Stimulated activated naive B cell treated with anti-CD40 and anti-IgM and Interleukin-4, amounts not matched to agents 10 μg/mL and 1 μg/mL and 100 μg/mL, for 72 hours (primary cell): ENCODE results near the gene UNK.

ENCODE experiments used
- ATAC-seq, 2 donors: fragments of 150-1000 bp; cut with Tn5 transposase; replicated peaks; 2 replicates each; pipeline ENCODE4 v1.10.0; 2021; ENCODE audit warnings: moderate library complexity in 1 of 2
- DNase-seq: peaks from one replicate; pipeline ENCODE4 v3.0.0; 2021
- H3K27ac Mint-ChIP-seq: one replicate; pipeline ENCODE4 v1.8.0; 2022; ENCODE audit warnings: mild to moderate bottlenecking, mixed read lengths
- H3K27me3 Mint-ChIP-seq, 2 donors: one replicate each; pipeline ENCODE4 v1.8.0; 2022; ENCODE audit warnings: mixed read lengths in 2 of 2
- H3K36me3 Mint-ChIP-seq, 2 donors: one replicate each; pipeline ENCODE4 v1.8.0; 2022; ENCODE audit warnings: mixed read lengths in 2 of 2, mild to moderate bottlenecking in 1 of 2
- H3K4me1 Mint-ChIP-seq, 2 donors: one replicate each; pipeline ENCODE4 v1.8.0; 2022; ENCODE audit warnings: mixed read lengths in 2 of 2, mild to moderate bottlenecking in 1 of 2
- H3K4me3 Mint-ChIP-seq, 2 donors: one replicate each; pipeline ENCODE4 v1.8.0; 2022; ENCODE audit warnings: mild to moderate bottlenecking in 2 of 2, mixed read lengths in 2 of 2, moderate library complexity in 1 of 2
- H3K9me3 Mint-ChIP-seq, 2 donors: one replicate each; pipeline ENCODE4 v1.8.0; 2022; ENCODE audit warnings: mixed read lengths in 2 of 2, mild to moderate bottlenecking in 1 of 2

The UNK gene

GRCh38 chr17:75750661-75751423, 33.8 kb upstream of the UNK start:
- H3K4me3 Mint-ChIP-seq: no peak overlapping the region

GRCh38 chr17:75751676-75752404, 32.8 kb upstream of the UNK start:
- ATAC-seq (no peak), DNase-seq (no peak)
- Mint-ChIP-seq H3K4me1 (peaks cover 15 to 28% of the 10 kb centered on the region in 2 donors), H3K4me3 (no peak overlapping the region), H3K36me3 (no peaks in the 10 kb centered on the region), H3K27me3 (peaks cover 4 to 6% of the 10 kb centered on the region in 2 donors), H3K9me3 (no peaks in the 10 kb centered on the region), H3K27ac (no peak overlapping the region)

More at GRCh38 chr17:75750661-75751423, 33.8 kb upstream of the UNK start:
- no peaks in the 10 kb centered on the region for H3K9me3 Mint-ChIP-seq
- peak overlapping the region; percentile 44 for H3K27ac Mint-ChIP-seq
- DNase-seq: no peak
- peaks cover 4 to 6% of the 10 kb centered on the region in 2 donors for H3K27me3 Mint-ChIP-seq
- peaks cover 15 to 28% of the 10 kb centered on the region in 2 donors for H3K4me1 Mint-ChIP-seq
- H3K36me3 Mint-ChIP-seq: no peaks in the 10 kb centered on the region
- ATAC-seq: no peak

GRCh38 chr17:75752405-75752709, 32.2 kb upstream of the UNK start:
- Mint-ChIP-seq H3K27me3 (peaks cover 4 to 6% of the 10 kb centered on the region in 2 donors), H3K4me3 (no peak overlapping the region), H3K27ac (no peak overlapping the region), H3K9me3 (no peaks in the 10 kb centered on the region), H3K36me3 (no peaks in the 10 kb centered on the region), H3K4me1 (peaks cover 15 to 28% of the 10 kb centered on the region in 2 donors)
- DNase-seq (no peak), ATAC-seq (no peak)

DNA sequence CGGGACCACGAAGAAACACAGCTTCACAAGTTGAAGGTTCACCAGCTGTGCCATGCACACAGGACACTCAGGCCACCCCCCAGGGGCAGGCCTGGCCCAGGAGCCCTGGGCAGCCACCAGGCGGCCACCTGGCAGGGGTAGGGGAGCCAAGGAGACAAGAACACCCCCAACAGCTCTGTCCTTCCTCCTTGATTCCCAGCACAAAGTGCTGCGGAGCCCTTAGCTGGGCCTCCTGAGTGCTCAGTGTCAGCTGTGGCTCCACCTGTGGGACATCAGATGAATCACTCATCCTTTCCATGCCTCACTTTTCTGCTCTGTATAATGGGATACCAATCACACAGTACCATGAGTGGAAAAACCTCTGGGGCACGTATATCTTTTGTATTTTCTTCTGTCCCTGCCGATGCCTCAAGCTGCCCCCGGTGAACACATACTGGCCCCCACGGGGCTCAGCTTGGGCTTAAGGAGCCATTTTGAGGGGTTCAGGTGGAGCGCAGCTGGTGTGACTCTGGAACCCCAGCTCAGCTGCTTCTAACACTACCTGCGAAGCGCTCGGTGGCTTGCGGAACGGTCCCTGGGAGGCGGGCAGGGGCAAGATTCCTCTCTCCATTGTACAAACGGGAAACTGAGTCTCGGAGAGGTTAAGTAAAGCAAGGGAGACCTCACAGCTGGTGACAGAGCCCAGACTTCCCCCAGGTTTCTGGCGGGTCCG, 31.6 kb upstream of the UNK start:
- DNase-seq (no peak), ATAC-seq (no peak)
- Mint-ChIP-seq H3K4me3 (peak overlapping the region; percentile 61 to 71), H3K27ac (no peak overlapping the region), H3K4me1 (peaks cover 11 to 22% of the 10 kb centered on the region in 2 donors), H3K27me3 (peaks cover 0 to under 1% of the 10 kb centered on the region in 2 donors), H3K9me3 (no peaks in the 10 kb centered on the region), H3K36me3 (peaks cover 0 to 3% of the 10 kb centered on the region in 2 donors)

DNA sequence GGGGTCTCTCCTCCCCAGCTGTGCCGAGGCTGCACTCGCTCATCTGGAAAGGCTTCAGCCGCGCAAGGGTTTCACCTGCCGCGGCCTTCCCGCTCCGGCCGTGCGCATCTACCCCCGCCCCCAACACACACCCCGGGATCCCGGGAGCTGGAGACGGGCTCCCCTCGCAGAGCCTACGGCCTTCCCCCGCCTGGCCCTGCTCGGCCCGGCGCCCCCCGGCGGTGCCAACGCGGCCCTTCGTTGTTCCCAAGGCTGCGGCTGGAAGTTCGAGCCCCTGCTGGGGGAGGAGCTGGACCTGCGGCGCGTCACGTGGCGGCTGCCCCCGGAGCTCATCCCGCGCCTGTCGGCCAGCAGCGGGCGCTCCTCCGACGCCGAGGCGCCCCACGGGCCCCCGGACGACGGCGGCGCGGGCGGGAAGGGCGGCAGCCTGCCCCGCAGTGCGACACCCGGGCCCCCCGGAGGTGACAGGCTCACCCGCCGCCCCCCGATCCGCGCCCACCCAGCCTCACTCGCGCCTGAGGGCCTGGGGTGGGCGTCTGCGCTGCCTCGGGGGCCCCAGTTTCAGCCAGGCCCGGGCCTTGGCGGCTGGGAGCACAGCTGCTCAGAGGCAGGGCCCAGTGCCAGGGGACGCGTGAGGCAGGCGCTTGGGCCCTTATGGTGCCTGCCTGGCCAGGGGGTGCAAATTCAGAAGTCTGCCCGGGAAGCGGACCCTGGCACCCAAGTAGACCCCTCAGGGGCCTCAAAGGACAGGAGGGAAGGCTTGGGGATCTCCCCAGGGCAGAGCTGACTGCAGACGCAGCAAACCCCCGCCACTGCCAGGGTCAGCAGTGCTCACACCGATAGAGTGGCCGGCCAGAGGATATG, 30.9 kb upstream of the UNK start:
- ATAC-seq: peak; percentile 72 to 82
- H3K9me3 Mint-ChIP-seq: no peaks in the 10 kb centered on the region
- H3K36me3 Mint-ChIP-seq: peaks cover 1 to 4% of the 10 kb centered on the region in 2 donors
- H3K27me3 Mint-ChIP-seq: no peaks in the 10 kb centered on the region
- H3K27ac Mint-ChIP-seq: peak overlapping the region; percentile 20
- H3K4me3 Mint-ChIP-seq: peak overlapping the region; percentile 61 to 71
- H3K4me1 Mint-ChIP-seq: peaks cover 11 to 21% of the 10 kb centered on the region in 2 donors
- peak; percentile 65 for DNase-seq

DNA sequence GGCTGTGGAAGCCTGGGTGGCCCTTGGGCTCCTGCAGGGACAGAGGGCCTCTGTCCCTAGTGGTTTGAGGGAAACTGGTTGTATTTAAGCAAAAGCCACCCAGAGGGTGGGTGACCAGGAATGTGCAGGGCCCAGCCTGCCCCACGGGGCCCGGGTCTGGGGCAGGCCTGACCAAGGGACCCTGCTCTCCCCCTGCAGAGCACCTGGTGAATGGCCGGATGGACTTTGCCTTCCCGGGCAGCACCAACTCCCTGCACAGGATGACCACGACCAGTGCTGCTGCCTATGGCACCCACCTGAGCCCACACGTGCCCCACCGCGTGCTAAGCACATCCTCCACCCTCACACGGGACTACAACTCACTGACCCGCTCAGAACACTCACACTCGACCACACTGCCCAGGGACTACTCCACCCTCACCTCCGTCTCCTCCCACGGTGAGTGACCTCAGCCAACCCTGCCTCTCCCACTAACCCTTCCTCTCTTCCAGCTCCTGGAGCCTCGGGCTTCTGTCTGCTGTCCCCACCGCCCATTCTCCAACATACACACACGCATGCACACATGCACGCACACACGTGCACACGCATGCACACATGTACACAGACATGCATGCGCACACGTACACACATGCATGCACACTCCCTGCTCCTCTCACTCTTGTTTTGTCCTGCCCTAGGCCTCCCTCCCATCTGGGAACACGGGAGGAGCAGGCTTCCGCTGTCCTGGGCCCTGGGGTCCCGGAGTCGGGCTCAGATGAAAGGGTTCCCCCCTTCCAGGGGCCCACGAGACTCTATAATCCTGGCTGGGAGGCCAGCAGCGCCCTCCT, 30.0 kb upstream of the UNK start:
- Mint-ChIP-seq H3K9me3 (no peaks in the 10 kb centered on the region), H3K4me3 (peak overlapping the region; percentile 5 to 66), H3K36me3 (peaks cover 6 to 8% of the 10 kb centered on the region in 2 donors), H3K27me3 (no peaks in the 10 kb centered on the region), H3K4me1 (peaks cover 12 to 19% of the 10 kb centered on the region in 2 donors), H3K27ac (peak overlapping the region; percentile 83)
- no peak for ATAC-seq
- no peak for DNase-seq

DNA sequence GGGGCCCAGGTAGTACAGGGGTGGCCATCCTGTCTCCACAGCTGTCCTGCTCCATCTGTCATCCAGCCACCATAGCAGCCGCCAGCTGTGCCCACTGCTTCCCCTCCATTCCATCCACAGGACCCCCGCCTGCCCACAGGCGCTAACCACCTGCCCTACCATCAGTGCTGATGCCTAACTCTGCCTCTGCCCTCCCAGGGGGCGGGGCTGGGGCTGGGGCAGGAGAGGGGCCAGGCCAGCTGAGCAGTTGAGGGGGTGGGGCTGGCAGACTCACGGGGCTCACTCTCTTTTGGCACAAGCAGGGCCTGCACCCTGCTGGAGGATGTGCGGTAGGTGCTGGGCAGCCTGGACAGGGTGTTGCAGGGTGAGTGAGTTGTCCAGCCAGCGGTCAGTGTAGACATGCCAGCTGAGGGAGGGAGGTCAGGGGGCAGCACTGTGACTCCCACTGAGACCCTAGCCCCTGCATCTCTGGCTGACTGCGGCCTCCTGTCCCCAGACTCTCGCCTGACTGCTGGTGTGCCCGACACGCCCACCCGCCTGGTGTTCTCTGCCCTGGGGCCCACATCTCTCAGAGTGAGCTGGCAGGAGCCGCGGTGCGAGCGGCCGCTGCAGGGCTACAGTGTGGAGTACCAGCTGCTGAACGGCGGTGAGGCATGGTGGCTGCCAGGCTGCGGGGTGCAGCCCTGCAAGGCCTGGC, 29.3 kb upstream of the UNK start:
- H3K27ac Mint-ChIP-seq: peak overlapping the region; percentile 83
- ATAC-seq: no peak
- no peaks in the 10 kb centered on the region for H3K9me3 Mint-ChIP-seq
- H3K36me3 Mint-ChIP-seq: peaks cover 6 to 8% of the 10 kb centered on the region in 2 donors
- peak overlapping the region; percentile 5 to 66 for H3K4me3 Mint-ChIP-seq
- peaks cover 7 to 12% of the 10 kb centered on the region in 2 donors for H3K4me1 Mint-ChIP-seq
- H3K27me3 Mint-ChIP-seq: no peaks in the 10 kb centered on the region
- no peak for DNase-seq

GRCh38 chr17:75755990-75756389, 28.6 kb upstream of the UNK start:
- H3K4me3 Mint-ChIP-seq: no peak overlapping the region
- no peaks in the 10 kb centered on the region for H3K27me3 Mint-ChIP-seq
- ATAC-seq (no peak), DNase-seq (no peak)
- no peak overlapping the region for H3K27ac Mint-ChIP-seq
- H3K9me3 Mint-ChIP-seq: no peaks in the 10 kb centered on the region
- peaks cover 7 to 12% of the 10 kb centered on the region in 2 donors for H3K4me1 Mint-ChIP-seq
- H3K36me3 Mint-ChIP-seq: peaks cover 6 to 8% of the 10 kb centered on the region in 2 donors

GRCh38 chr17:75756451-75757085, 28.0 kb upstream of the UNK start:
- ATAC-seq (no peak), DNase-seq (no peak)
- Mint-ChIP-seq H3K36me3 (peaks cover 6 to 8% of the 10 kb centered on the region in 2 donors), H3K9me3 (no peaks in the 10 kb centered on the region), H3K4me1 (peaks cover 7 to 12% of the 10 kb centered on the region in 2 donors), H3K4me3 (no peak overlapping the region), H3K27me3 (no peaks in the 10 kb centered on the region), H3K27ac (no peak overlapping the region)

GRCh38 chr17:75757086-75757681, 27.4 kb upstream of the UNK start:
- no peak overlapping the region for H3K4me3 Mint-ChIP-seq
- ATAC-seq (no peak), DNase-seq (no peak)
- H3K36me3 Mint-ChIP-seq: peaks cover 6 to 8% of the 10 kb centered on the region in 2 donors
- no peak overlapping the region for H3K27ac Mint-ChIP-seq
- no peaks in the 10 kb centered on the region for H3K27me3 Mint-ChIP-seq
- no peaks in the 10 kb centered on the region for H3K9me3 Mint-ChIP-seq
- peaks cover 7 to 13% of the 10 kb centered on the region in 2 donors for H3K4me1 Mint-ChIP-seq

DNA sequence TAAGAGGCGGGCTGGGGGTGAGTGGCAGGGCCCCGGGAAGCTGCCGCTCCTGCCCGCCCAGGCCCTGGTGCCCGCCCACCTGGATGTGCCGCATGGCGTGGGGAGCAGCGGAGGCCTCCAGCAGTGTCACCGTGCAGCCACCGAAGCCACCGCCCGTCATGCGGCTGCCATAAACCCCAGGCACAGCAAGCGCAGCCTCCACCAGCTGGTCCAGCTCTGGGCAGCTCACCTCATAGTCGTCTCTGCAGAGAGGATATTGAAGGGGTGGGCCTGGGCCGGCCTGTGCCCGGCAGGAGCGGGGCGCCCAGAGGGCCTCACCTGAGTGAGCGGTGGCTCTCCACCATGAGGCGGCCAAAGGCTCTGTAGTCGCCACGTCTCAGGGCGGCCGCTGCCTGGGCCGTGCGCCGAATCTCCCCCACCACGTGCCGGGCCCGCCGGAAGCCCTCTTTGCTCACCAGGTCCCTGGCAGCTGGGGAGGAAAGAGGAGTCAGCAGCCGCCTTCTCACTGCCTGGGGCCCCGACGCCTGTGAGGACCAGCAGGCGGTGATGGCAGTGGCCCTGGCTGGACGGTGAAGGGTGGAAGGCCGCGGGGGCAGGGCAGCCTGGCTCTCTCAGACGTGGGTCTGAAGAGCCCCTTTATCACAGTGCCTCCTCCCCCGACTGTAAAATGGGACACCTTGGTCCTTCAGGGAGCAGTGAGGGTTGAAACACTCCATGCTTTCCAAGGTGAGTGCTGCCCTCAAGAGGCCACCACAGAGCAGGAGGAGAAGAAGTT, 26.3 kb upstream of the UNK start:
- no peaks in the 10 kb centered on the region for H3K9me3 Mint-ChIP-seq
- H3K27me3 Mint-ChIP-seq: no peaks in the 10 kb centered on the region
- peaks cover 7 to 15% of the 10 kb centered on the region in 2 donors for H3K36me3 Mint-ChIP-seq
- DNase-seq (no peak), ATAC-seq (no peak)
- no peak overlapping the region for H3K27ac Mint-ChIP-seq
- peaks cover 12 to 25% of the 10 kb centered on the region in 2 donors for H3K4me1 Mint-ChIP-seq
- no peak overlapping the region for H3K4me3 Mint-ChIP-seq
